ENCODE measurements around the gene C4orf46.
"Not testable (repeated sequence)": the region's sequence is repeated elsewhere in the genome, so short reads cannot be mapped to it uniquely, and the experiment has no call there.

The C4orf46 gene

GRCh38 chr4:158671665-158671914 lies at the start of gene C4orf46:
Gene C4orf46, minus strand, starts transcription at chr4:158671887. Its CDS starts 86 bp downstream, at chr4:158671801.
- Mint-ChIP-seq H3K4me1 (ENCODE audit: low read depth) (peaks cover 31% of the 10 kb centered on the region), H3K9me3 (no peaks in the 10 kb centered on the region), H3K27ac (peak within 1 kb of the TSS; percentile 97), H3K27me3 (no peaks in the 10 kb centered on the region), H3K36me3 (ENCODE audit: low read depth) (peaks cover 9% of the 10 kb centered on the region), H3K4me3 (peak within 1 kb of the TSS; percentile 97)

DNA sequence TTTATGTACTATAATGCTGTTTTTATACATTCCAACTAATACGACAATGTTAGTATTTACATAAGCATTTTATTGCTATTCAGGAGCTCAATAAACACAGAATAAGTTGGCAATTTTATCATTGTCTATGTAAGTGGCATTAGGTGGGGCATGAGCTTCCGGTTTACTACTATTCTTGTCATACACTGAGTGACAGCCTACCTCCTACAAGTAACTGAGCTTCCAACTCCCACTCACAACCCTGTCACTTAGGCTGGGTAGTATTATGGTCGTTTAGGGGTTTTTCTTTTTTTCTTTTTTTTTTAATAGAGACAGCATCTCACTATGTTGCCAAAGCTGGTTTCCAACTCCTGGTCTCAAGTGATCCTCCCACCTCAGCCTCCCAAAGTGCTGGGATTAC lies 44.1 kb upstream of the C4orf46 start:
- Mint-ChIP-seq H3K36me3 (ENCODE audit: low read depth) (peaks cover 82% of the 10 kb centered on the region), H3K27ac (no peak overlapping the region), H3K27me3 (no peaks in the 10 kb centered on the region), H3K4me3 (no peak overlapping the region), H3K4me1 (ENCODE audit: low read depth) (peaks cover 6% of the 10 kb centered on the region), H3K9me3 (no peaks in the 10 kb centered on the region)

GRCh38 chr4:158714937-158715336 lies 43.2 kb upstream of the C4orf46 start:
- H3K9me3 Mint-ChIP-seq = no peaks in the 10 kb centered on the region
- peaks cover 83% of the 10 kb centered on the region for H3K36me3 Mint-ChIP-seq (ENCODE audit: low read depth)
- H3K4me1 Mint-ChIP-seq (ENCODE audit: low read depth) = peaks cover 6% of the 10 kb centered on the region
- no peak overlapping the region for H3K4me3 Mint-ChIP-seq
- no peaks in the 10 kb centered on the region for H3K27me3 Mint-ChIP-seq
- no peak overlapping the region for H3K27ac Mint-ChIP-seq

- H3K4me3 Mint-ChIP-seq; H3K27ac Mint-ChIP-seq; H3K27me3 Mint-ChIP-seq; H3K9me3 Mint-ChIP-seq; H3K4me1 Mint-ChIP-seq (ENCODE audit: low read depth): not testable (repeated sequence)
- H3K36me3 Mint-ChIP-seq (ENCODE audit: low read depth) = peaks cover 80% of the 10 kb centered on the region
Measured at GRCh38 chr4:158712622-158713021, 40.9 kb upstream of the C4orf46 start.

GRCh38 chr4:158710814-158711213 lies 39.1 kb upstream of the C4orf46 start:
- no peaks in the 10 kb centered on the region for H3K4me1 Mint-ChIP-seq (ENCODE audit: low read depth)
- H3K4me3 Mint-ChIP-seq = no peak overlapping the region
- no peaks in the 10 kb centered on the region for H3K27me3 Mint-ChIP-seq
- H3K27ac Mint-ChIP-seq = no peak overlapping the region
- H3K9me3 Mint-ChIP-seq = no peaks in the 10 kb centered on the region
- peaks cover 87% of the 10 kb centered on the region for H3K36me3 Mint-ChIP-seq (ENCODE audit: low read depth)

- H3K4me3 Mint-ChIP-seq = no peak overlapping the region
- H3K4me1 Mint-ChIP-seq (ENCODE audit: low read depth) = no peaks in the 10 kb centered on the region
- H3K9me3 Mint-ChIP-seq = no peaks in the 10 kb centered on the region
- H3K27me3 Mint-ChIP-seq = no peaks in the 10 kb centered on the region
- H3K36me3 Mint-ChIP-seq (ENCODE audit: low read depth) = peaks cover 40% of the 10 kb centered on the region
- H3K27ac Mint-ChIP-seq = no peak overlapping the region
Measured at GRCh38 chr4:158704274-158704673, 32.6 kb upstream of the C4orf46 start.

- no peak overlapping the region for H3K27ac Mint-ChIP-seq
- H3K27me3 Mint-ChIP-seq = no peaks in the 10 kb centered on the region
- no peaks in the 10 kb centered on the region for H3K9me3 Mint-ChIP-seq
- no peak overlapping the region for H3K4me3 Mint-ChIP-seq
- H3K4me1 Mint-ChIP-seq (ENCODE audit: low read depth) = no peaks in the 10 kb centered on the region
- H3K36me3 Mint-ChIP-seq (ENCODE audit: low read depth) = peaks cover 38% of the 10 kb centered on the region
Measured at GRCh38 chr4:158688813-158689212, 17.1 kb upstream of the C4orf46 start.

DNA sequence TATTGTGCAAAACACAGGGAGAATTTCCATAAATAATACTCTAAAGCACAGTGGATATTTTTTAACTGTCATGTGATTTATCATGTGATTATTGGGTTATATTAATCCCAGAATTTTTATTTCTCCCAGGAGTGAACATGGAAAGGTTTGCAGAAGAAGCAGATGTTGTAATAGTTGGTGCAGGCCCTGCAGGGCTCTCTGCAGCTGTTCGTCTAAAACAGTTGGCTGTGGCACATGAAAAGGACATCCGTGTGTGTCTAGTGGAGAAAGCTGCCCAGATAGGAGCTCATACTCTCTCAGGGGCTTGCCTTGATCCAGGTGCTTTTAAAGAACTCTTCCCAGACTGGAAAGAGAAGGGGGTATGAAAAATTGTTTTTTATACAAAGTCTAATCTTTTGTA lies 10.4 kb upstream of the C4orf46 start:
- H3K36me3 Mint-ChIP-seq (ENCODE audit: low read depth) = peaks cover 32% of the 10 kb centered on the region
- no peak overlapping the region for H3K4me3 Mint-ChIP-seq
- no peaks in the 10 kb centered on the region for H3K27me3 Mint-ChIP-seq
- no peaks in the 10 kb centered on the region for H3K4me1 Mint-ChIP-seq (ENCODE audit: low read depth)
- H3K9me3 Mint-ChIP-seq = no peaks in the 10 kb centered on the region
- H3K27ac Mint-ChIP-seq = no peak overlapping the region

GRCh38 chr4:158681629-158682028 lies 9.9 kb upstream of the C4orf46 start:
- H3K4me3 Mint-ChIP-seq = no peak overlapping the region
- peaks cover 27% of the 10 kb centered on the region for H3K36me3 Mint-ChIP-seq (ENCODE audit: low read depth)

DNA sequence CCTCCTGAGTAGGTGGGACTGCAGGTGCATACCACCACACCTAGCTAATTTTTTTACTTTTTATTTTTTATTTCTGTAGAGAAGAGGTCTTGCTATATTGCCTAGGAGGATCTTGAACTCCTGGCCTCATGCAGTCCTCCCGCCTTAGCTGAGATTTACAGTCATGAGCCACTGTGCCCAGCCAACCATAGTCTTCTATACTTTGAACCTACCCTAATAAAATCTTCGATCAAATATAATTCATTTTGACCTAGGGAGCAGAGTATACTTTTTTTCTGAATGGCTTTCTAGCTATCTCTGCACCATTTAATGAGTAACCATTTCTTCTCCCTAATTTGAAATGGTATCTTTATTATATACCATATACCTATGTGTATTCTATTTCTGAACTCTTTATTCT lies 7.1 kb upstream of the C4orf46 start:
- H3K36me3 Mint-ChIP-seq (ENCODE audit: low read depth) = peaks cover 15% of the 10 kb centered on the region
- no peaks in the 10 kb centered on the region for H3K9me3 Mint-ChIP-seq
- H3K4me3 Mint-ChIP-seq = no peak overlapping the region
- H3K27me3 Mint-ChIP-seq = no peaks in the 10 kb centered on the region
- peaks cover 1% of the 10 kb centered on the region for H3K4me1 Mint-ChIP-seq (ENCODE audit: low read depth)
- H3K27ac Mint-ChIP-seq = no peak overlapping the region

More at GRCh38 chr4:158681629-158682028, 9.9 kb upstream of the C4orf46 start:
- H3K27me3 Mint-ChIP-seq = no peaks in the 10 kb centered on the region
- H3K27ac Mint-ChIP-seq = no peak overlapping the region
- H3K4me1 Mint-ChIP-seq (ENCODE audit: low read depth) = no peaks in the 10 kb centered on the region
- H3K9me3 Mint-ChIP-seq = no peaks in the 10 kb centered on the region

- H3K4me1 Mint-ChIP-seq (ENCODE audit: low read depth) = peaks cover 15% of the 10 kb centered on the region
- H3K36me3 Mint-ChIP-seq (ENCODE audit: low read depth) = peaks cover 9% of the 10 kb centered on the region
- no peak overlapping the region for H3K4me3 Mint-ChIP-seq
- no peak overlapping the region for H3K27ac Mint-ChIP-seq
- H3K9me3 Mint-ChIP-seq = no peaks in the 10 kb centered on the region
- H3K27me3 Mint-ChIP-seq = no peaks in the 10 kb centered on the region
Measured at GRCh38 chr4:158676076-158676475, 4.4 kb upstream of the C4orf46 start.

GRCh38 chr4:158673633-158674032 lies 1.9 kb upstream of the C4orf46 start:
- Mint-ChIP-seq H3K27ac (no peak overlapping the region), H3K27me3 (no peaks in the 10 kb centered on the region), H3K9me3 (no peaks in the 10 kb centered on the region), H3K4me3 (no peak overlapping the region), H3K4me1 (ENCODE audit: low read depth) (peaks cover 31% of the 10 kb centered on the region), H3K36me3 (ENCODE audit: low read depth) (peaks cover 5% of the 10 kb centered on the region)

GRCh38 chr4:158671915-158672806 lies 474 bp upstream of the C4orf46 start, which contains the start of gene ETFDH:
Gene ETFDH, plus strand, starts transcription at chr4:158672296. Its CDS starts 161 bp downstream, at chr4:158672457.
- peak within 1 kb of the TSS; percentile 97 for H3K4me3 Mint-ChIP-seq
- peaks cover 31% of the 10 kb centered on the region for H3K4me1 Mint-ChIP-seq (ENCODE audit: low read depth)
- H3K27me3 Mint-ChIP-seq = no peaks in the 10 kb centered on the region
- peak within 1 kb of the TSS; percentile 97 for H3K27ac Mint-ChIP-seq
- H3K9me3 Mint-ChIP-seq = no peaks in the 10 kb centered on the region
- H3K36me3 Mint-ChIP-seq (ENCODE audit: low read depth) = peaks cover 9% of the 10 kb centered on the region

DNA sequence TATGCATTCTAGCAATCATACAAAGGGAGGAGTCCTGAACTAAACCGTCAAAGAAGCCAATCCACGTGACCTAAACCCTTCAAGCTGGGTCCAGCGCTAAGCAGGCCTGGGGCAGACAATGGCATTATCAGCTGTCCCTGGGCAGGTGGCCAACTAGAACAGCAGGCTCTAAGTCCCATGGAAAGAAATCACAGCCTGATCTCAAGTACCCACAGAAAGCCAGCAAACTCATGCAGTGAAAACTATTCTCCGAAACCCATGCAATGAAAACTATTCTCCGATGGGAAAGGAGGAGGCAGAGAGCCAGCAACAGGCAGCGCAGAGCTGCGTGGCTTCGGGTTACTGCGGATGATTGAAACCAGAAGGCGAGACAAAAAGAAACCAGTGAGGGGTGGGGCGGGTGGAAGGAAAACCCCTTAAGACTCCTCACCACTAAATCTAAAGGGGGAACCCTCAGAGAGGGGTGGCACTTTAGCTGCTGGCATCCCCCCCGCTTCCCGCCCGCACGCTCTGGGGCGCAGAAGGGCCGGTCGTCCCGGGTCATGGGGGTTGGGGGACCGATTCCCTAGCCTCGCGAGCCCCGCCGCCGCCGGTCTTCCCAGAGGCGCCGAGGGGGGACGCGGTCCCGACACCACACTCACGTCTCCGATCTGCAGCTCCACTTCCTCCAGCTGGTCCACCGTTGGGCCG lies 567 bp downstream of the C4orf46 start:
- Mint-ChIP-seq H3K4me1 (ENCODE audit: low read depth) (peaks cover 31% of the 10 kb centered on the region), H3K27ac (peak overlapping the region; percentile 97), H3K27me3 (no peaks in the 10 kb centered on the region), H3K4me3 (peak overlapping the region; percentile 97), H3K36me3 (ENCODE audit: low read depth) (peaks cover 13% of the 10 kb centered on the region), H3K9me3 (no peaks in the 10 kb centered on the region)

GRCh38 chr4:158669310-158669709 lies 2.4 kb downstream of the C4orf46 start:
- H3K4me3 Mint-ChIP-seq = peak overlapping the region; percentile 10
- peaks cover 31% of the 10 kb centered on the region for H3K4me1 Mint-ChIP-seq (ENCODE audit: low read depth)
- no peak overlapping the region for H3K27ac Mint-ChIP-seq
- H3K9me3 Mint-ChIP-seq = no peaks in the 10 kb centered on the region
- no peaks in the 10 kb centered on the region for H3K27me3 Mint-ChIP-seq
- peaks cover 21% of the 10 kb centered on the region for H3K36me3 Mint-ChIP-seq (ENCODE audit: low read depth)

All from stimulated activated naive CD8-positive, alpha-beta T cell treated with anti-CD3 and anti-CD28 coated beads, Interleukin-15, Interleukin-2, amounts not matched to agents 100 ng/mL and 50 ng/mL, for 24 hours (primary cell).